Measurements from ENCODE around the gene CELF3.

DNA sequence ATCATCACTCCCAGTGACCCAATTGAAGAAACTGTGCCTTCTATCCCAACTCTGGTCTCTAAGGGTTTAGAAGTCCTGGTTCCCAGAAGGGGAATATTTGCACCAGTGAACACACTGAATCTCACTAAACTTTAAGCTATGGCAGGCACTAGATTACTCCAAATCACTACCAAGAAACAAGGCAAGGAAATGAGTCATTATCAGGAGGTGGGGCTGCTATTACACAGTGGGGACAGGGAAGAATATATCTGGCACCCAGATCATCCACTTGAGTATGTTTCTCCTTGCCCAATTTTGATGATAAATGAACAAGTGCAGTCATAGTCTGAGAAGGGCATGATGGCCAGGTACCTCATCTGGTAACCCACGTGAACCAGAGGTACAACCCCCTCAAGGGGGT, 39.7 kb upstream of the CELF3 start:
- TF ChIP-seq, protein P1, sequence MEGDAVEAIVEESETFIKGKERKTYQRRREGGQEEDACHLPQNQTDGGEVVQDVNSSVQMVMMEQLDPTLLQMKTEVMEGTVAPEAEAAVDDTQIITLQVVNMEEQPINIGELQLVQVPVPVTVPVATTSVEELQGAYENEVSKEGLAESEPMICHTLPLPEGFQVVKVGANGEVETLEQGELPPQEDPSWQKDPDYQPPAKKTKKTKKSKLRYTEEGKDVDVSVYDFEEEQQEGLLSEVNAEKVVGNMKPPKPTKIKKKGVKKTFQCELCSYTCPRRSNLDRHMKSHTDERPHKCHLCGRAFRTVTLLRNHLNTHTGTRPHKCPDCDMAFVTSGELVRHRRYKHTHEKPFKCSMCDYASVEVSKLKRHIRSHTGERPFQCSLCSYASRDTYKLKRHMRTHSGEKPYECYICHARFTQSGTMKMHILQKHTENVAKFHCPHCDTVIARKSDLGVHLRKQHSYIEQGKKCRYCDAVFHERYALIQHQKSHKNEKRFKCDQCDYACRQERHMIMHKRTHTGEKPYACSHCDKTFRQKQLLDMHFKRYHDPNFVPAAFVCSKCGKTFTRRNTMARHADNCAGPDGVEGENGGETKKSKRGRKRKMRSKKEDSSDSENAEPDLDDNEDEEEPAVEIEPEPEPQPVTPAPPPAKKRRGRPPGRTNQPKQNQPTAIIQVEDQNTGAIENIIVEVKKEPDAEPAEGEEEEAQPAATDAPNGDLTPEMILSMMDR (IDR thresholded peaks at IDR 0.05), result no peak
- TF ChIP-seq POLR2A (IDR thresholded peaks at IDR 0.05), result no peak

Measured in thyroid gland (tissue), 4 donors.